HG02852 (cell line): Measurements from ENCODE around the gene RHBDF2.

Experiments
- ATAC-seq: cut with Tn5 transposase; IDR thresholded peaks from one replicate; pipeline ENCODE4 v1.9.1; 2021; ENCODE audit warnings: mild to moderate bottlenecking, moderate library complexity; ENCODE audit not compliant: unreplicated experiment

RHBDF2 gene

GRCh38 chr17:76502341-76503211 is 1.4 kb upstream of the RHBDF2 start:
- no peak for ATAC-seq

- ATAC-seq = no peak
Observed at GRCh38 chr17:76501827-76502307, 644 bp upstream of the RHBDF2 start.

- peak; percentile 10 for ATAC-seq
Observed at GRCh38 chr17:76500747-76501017, 541 bp downstream of the RHBDF2 start.

DNA sequence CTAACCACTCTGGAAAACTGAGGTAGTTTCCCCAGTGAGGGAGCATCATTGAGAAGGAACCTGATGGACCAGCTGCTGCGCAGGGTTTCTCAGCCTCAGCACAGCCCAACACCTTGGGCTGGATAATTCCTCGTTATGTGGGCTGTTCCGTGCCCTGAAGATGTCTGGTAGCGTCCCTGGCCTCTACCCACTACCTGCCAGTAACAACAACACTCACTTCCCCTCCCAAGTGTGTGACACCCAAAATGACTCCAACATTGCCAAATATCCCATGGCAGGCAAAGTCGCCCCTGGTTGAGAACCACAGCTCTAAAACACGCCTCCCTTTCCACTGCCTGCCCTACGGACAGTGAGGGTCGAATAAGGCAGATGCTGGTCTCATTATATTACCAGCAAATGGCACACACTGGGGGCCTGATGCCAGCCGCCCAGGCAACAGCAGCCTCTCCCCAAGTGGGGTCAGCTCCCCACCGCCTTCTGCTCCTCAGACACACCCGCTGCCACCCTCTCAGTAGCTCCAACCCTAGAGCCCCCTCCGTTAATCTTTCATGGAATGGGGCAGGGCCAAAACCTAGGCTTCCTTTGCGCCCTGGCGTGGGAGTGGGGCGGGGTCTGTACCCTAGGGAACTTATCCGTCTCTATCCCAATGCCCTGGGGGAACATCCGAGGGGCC is 1.0 kb downstream of the RHBDF2 start:
- no peak for ATAC-seq

DNA sequence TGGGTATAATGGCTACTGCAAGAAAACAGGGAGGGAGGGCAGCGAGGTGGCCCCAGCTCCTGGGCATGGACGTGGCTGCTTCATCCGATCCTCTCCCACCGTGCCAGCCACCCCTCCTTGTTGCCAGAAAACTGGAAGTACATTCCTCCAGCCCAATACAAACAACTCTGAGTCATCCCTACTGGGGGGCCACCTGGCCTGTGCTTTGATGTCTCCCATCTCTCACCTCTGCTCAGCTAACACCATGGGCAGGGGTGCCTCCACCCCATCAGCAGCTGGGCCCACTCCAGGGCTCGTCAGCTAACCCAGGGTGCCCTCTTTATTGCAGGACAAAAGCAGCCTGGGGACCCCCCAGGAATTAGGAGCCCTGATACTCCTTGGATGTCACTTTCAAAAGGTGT is 2.0 kb downstream of the RHBDF2 start:
- no peak for ATAC-seq

- ATAC-seq = no peak
Observed at GRCh38 chr17:76498876-76499251, 2.4 kb downstream of the RHBDF2 start.

- no peak for ATAC-seq
Observed at GRCh38 chr17:76497979-76498875, 3.0 kb downstream of the RHBDF2 start.

GRCh38 chr17:76497699-76497978 is 3.6 kb downstream of the RHBDF2 start:
- no peak for ATAC-seq

DNA sequence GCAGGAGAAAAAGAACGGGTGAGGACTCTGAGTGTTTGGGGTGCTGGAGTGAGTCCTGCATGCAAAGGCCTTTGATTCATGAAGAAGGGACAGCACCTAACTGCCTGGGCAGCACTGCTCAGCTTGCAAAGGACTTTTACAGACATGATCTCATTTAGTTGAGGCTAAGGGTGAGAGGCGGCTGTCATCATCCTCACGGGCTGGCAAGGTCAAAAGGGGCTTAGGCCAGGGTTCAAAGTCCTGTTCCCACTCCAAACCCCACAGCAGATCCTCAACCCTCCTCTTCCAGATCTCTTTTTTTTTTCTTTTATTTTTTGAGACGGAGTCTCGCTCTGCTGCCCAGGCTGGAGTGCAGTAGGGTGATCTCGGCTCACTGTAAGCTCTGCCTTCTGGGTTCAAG is 4.8 kb downstream of the RHBDF2 start:
- no peak for ATAC-seq

DNA sequence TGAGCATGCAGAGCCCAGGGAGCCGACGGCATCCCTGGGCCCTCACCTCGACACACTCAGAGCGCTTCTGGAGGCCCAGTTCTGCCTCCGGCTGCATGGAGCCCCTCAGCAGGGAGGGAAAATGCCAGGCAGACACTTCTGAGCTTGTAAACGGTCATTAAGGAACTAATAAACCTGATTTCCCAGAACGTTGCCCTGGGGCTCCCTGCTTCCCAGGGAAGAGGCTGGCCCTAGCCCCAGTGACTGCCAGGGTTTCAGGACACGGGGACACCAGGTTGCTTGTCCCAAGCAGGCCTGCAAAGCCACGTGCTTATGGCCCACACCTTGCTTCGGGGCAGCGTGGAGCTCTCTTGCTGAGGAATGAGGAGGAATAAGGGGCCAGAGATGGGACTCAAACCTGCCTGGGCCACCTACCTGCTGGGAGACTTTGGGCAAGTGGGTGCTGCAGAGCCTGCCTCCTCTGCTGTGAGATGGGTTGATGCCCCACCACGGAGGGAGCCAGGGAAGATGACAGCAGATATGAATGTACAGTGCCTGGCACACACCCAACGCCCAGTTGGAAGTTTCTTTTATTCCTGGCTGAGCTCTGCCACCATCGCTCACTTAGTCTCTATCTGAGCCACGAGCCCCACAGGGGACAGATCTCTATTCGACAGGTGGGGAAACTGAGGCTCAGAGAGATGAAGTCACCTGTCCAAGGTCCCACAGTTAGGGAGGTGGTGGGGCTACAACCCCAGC is 5.4 kb downstream of the RHBDF2 start:
- ATAC-seq = no peak

DNA sequence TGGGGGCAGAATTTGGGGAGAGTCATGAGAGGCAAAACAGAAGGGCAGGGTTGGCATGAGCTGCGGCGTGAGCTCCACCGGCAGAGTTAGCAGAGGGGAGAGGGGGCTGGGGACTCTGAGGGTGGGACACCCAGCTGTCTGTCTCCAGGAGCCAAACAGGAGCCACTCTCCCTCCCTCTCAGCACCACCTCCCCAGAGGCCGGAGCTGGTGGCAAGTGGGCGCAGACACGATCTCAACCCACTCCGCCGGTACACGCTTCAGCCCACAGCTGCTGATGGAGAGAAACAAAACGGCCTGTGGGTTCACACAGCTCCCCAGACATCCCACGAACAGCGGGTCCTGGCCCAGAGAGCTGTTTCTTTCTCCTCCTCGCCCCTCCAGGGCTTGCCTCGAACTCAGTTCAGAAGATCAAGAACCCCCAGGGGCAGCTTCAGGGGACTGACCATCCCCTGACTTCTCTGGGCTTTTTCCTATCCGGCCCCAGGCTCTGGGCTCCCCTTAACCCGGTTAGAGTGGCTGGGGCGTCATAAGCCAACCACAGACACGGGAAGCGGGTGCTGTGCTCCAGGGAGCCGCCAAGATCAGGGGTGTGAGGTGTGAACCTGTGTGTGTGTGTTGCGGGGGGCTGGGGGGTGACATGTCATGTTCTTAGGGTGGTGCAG is 7.6 kb downstream of the RHBDF2 start:
- no peak for ATAC-seq

DNA sequence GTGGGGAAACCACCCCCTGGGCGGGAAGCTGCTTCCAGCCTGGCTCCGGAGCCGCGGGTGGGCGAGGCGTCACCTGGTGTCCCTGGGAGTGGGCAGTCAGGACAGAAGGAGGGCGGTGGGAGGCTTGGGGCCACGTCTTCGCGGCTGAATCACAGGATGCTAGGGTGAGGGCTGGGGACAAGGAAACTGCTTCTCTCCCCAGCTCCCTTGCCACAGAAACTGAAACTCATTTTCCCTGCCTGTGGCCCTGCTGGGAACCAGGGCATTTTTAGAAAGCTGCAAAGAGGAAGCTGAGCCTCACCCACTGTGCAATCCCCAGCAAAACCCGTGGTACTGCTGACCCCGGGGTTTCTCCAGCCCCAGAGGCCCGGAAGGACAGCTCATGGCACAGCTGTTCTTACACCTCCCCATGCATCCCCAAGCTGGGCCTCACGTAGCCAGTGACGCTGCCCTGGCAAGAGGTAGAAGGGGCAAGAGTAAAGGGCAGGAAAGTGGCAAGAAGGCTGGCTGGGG is 8.2 kb downstream of the RHBDF2 start:
- peak; percentile 34 for ATAC-seq

DNA sequence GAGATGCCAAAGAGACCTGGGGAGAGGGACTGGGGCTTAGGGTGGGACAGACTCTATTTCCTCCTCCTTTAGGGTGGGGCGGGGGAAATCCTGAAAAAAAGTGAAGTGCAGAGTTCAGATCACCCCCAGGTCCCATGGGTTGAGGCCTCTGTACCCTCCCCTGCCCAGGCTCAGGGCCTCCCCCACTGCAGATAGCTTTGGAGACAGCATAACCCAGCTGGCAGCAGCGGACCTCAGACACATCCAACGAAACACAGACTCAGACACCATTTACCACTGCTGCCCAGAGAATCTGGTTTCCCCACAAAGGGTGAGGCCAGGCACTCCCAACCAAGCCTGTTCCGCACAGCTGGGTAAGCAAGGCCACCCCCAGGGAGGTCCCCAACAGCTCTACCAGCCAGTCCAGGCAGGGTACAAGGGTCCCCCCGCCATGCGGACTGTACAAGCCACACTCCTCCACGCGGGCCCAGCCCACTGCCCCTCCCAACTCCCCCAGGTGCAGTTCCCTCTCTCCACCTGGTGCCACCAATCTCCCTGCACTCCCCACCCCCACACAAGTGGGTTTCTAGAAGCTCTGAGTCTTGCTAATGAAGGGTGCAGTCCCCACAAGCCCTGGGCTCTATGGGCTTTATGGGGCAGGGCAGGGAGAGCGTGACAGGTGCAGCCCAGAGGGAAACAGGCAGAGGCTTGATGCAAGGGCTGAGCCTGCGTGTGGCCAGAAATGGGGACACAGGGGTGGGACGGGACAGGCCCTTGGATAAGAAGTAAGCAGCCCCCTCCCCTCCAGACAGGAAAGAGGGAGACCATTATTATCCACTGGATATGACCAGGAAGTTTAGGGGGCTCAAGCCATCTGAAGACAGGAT is 8.9 kb downstream of the RHBDF2 start:
- peak; percentile 43 for ATAC-seq

DNA sequence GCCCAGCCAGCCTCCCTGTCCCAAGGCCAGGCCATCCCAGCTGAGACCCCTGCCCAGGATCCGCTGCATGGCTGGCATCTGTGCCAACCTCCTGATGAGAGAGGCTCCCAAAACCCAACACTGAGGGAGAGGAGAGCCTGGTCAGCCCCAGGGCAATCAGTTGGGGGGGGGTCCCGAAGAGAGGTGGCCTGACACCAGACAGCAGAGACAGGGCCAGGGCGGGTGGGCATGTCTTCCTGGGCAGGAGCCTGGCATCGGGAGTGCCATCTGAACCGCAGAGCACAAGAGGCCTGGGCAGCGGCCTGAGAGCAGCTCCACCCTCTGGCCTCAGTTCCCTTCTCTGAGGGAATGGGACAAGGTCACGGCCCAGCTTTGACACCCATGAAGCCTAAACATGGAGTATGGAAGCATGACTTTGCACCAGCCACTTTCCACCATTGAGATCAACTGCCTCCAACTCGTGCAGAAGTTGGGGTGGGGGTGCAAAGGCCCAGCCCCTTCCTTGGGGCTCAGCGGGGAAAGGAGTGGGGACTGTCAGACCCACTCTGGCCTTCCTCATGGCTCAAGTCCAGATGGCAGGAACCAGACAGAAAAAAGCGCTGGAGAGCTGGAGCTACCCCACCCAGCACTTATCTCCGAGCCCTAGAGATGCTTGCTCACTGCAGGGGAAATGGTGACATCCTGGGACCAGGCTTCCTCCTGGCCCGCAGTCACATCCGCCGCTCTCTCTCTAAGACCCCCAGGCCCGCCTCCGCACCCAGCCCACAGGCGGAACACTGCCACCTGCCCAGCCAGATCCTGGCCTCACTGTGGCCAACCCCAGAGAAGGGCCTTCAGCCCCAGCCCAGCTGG is 9.7 kb downstream of the RHBDF2 start:
- ATAC-seq = peak; percentile 5

DNA sequence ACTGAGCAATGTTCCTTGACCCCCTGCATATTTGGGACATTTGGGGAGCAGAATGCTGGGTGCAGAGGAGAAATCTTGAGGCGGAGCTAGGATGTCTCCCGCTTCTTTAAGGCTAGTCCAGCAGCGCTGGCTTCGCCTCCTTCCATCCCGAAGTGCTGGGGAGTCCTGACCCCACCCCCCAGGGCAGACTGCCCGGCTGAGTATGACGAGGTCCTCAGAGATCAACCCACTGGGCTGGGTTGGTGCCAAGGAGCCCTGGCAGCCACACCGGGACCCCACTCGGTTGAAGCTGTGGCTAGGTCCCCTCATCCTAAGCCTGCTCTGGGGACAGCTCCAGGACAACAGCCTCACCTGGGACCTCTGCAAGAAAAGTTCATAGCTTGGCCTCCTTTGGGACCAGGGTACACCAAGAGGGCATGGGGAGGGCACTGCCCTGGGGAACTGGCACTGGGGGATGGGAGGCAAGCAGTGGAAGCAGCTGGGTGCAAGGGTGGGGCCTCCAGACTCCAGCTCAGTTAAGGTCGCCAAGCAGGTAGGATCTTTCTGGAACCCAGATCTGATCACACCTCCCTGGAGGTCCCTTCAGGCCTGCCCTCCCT is 11.0 kb downstream of the RHBDF2 start:
- ATAC-seq = no peak

GRCh38 chr17:76487451-76488192 is 13.6 kb downstream of the RHBDF2 start:
- no peak for ATAC-seq

- ATAC-seq = no peak
Observed at GRCh38 chr17:76485569-76485968, 15.7 kb downstream of the RHBDF2 start.
